ENCODE results near the gene BRD3OS. TPM values are rescaled to one million over a fixed set of nuclear protein-coding genes. Genes with fewer than 3 reads are reported as not detected.

The BRD3OS gene
- total and polyA plus RNA-seq, 2 of the 13 experiments (the other 11 are each of a cell fraction or from before 2014, with no cell fraction given) = 4.9 to 5.7 TPM

- TF ChIP-seq, protein P1, sequence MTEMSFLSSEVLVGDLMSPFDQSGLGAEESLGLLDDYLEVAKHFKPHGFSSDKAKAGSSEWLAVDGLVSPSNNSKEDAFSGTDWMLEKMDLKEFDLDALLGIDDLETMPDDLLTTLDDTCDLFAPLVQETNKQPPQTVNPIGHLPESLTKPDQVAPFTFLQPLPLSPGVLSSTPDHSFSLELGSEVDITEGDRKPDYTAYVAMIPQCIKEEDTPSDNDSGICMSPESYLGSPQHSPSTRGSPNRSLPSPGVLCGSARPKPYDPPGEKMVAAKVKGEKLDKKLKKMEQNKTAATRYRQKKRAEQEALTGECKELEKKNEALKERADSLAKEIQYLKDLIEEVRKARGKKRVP (CRISPR knock-in tag; IDR thresholded peaks at IDR 0.05) = no peak
- TF ChIP-seq, protein P2, sequence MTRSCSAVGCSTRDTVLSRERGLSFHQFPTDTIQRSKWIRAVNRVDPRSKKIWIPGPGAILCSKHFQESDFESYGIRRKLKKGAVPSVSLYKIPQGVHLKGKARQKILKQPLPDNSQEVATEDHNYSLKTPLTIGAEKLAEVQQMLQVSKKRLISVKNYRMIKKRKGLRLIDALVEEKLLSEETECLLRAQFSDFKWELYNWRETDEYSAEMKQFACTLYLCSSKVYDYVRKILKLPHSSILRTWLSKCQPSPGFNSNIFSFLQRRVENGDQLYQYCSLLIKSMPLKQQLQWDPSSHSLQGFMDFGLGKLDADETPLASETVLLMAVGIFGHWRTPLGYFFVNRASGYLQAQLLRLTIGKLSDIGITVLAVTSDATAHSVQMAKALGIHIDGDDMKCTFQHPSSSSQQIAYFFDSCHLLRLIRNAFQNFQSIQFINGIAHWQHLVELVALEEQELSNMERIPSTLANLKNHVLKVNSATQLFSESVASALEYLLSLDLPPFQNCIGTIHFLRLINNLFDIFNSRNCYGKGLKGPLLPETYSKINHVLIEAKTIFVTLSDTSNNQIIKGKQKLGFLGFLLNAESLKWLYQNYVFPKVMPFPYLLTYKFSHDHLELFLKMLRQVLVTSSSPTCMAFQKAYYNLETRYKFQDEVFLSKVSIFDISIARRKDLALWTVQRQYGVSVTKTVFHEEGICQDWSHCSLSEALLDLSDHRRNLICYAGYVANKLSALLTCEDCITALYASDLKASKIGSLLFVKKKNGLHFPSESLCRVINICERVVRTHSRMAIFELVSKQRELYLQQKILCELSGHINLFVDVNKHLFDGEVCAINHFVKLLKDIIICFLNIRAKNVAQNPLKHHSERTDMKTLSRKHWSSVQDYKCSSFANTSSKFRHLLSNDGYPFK (CRISPR knock-in tag; IDR thresholded peaks at IDR 0.05; ENCODE audit: borderline replicate concordance) = no peak
- peak; percentile 40; the same call in 1 of the 2 replicates for TF ChIP-seq ZNF431 (CRISPR knock-in tag; IDR thresholded peaks at IDR 0.05; ENCODE audit: borderline replicate concordance, low read depth)
- TF ChIP-seq ZNF33A (CRISPR knock-in tag; IDR thresholded peaks at IDR 0.05; ENCODE audit: borderline replicate concordance) = no peak
- no peak for TF ChIP-seq MZF1 (CRISPR knock-in tag; IDR thresholded peaks at IDR 0.05; ENCODE audit: borderline replicate concordance)
- TF ChIP-seq GABPA (IDR thresholded peaks at IDR 0.05; ENCODE audit: low read depth, low read length) = no peak
- no peak for TF ChIP-seq GABPA (CRISPR knock-in tag; IDR thresholded peaks at IDR 0.05; ENCODE audit: low read depth)
- no peak for TF ChIP-seq XRCC5 (optimal IDR thresholded peaks at IDR 0.05; ENCODE audit: low read length)
- peak; percentile 34; the same call in 1 of the 2 replicates for TF ChIP-seq ISL2 (CRISPR knock-in tag; IDR thresholded peaks at IDR 0.05)
- no peak for TF ChIP-seq HMG20B (CRISPR knock-in tag; conservative IDR thresholded peaks at IDR 0.05)
- TF ChIP-seq ZNF883 (CRISPR knock-in tag; IDR thresholded peaks at IDR 0.05; ENCODE audit: not compliant biosample characterization) = no peak
- TF ChIP-seq KLF15 (CRISPR knock-in tag; IDR thresholded peaks at IDR 0.05; ENCODE audit: borderline replicate concordance) = 0 out of 2 replicates have a peak, but pooled peaks have one; percentile 38
- TF ChIP-seq ZNF674 (CRISPR knock-in tag; IDR thresholded peaks at IDR 0.05; ENCODE audit: low read depth) = 0 out of 2 replicates have a peak, but pooled peaks have one; percentile 47
- TF ChIP-seq HES4 (CRISPR knock-in tag; IDR thresholded peaks at IDR 0.05; ENCODE audit: borderline replicate concordance) = 0 out of 2 replicates have a peak, but pooled peaks have one; percentile 67
- TF ChIP-seq ZNF350 (CRISPR knock-in tag; IDR thresholded peaks at IDR 0.05; ENCODE audit: borderline replicate concordance, low read depth) = no peak
- TF ChIP-seq PHF8 (CRISPR knock-in tag; IDR thresholded peaks at IDR 0.05) = peak; percentile 56
- TF ChIP-seq ZNF747 (CRISPR knock-in tag; IDR thresholded peaks at IDR 0.05; ENCODE audit: borderline replicate concordance) = no peak
- TF ChIP-seq FOXA3 (CRISPR knock-in tag; IDR thresholded peaks at IDR 0.05) = peak; percentile 28; the same call in 1 of the 2 replicates
- no peak for TF ChIP-seq THYN1 (CRISPR knock-in tag; IDR thresholded peaks at IDR 0.05; ENCODE audit: borderline replicate concordance, low read depth)
- peak; percentile 87 for TF ChIP-seq ZBTB14 (CRISPR knock-in tag; IDR thresholded peaks at IDR 0.05)
- no peak for TF ChIP-seq SAFB2 (CRISPR knock-in tag; IDR thresholded peaks at IDR 0.05; ENCODE audit: borderline replicate concordance, low read depth)
- TF ChIP-seq RXRA (CRISPR knock-in tag; IDR thresholded peaks at IDR 0.05) = 0 out of 2 replicates have a peak, but pooled peaks have one; percentile 19
Observed at GRCh38 chr9:134067904-134068743, 42.8 kb downstream of the BRD3OS start, which contains the start of gene BRD3 (continued).
